OCI-LY1 (cell line): ENCODE measurements around the gene ADORA2A.

ENCODE experiments used
- H2AFZ ChIP-seq: fragments of 200-600 bp; sonication (generic), shearing (Covaris generic); 2 replicates; pipeline ENCODE4 v1.6.0; 2014; ENCODE audit warnings: antibody characterized with exemption, mild to moderate bottlenecking, low read length
- H3F3A ChIP-seq: fragments of 200-600 bp; sonication (generic), shearing (Covaris generic); 2 replicates; pipeline ENCODE4 v1.6.0; 2014; ENCODE audit warnings: mild to moderate bottlenecking, antibody characterized with exemption, low read length, moderate library complexity; ENCODE audit not compliant: insufficient read depth
- H3K27ac ChIP-seq: fragments of 200-600 bp; sonication (generic); 2 replicates; pipeline ENCODE4 v1.5.1; 2014; ENCODE audit warnings: low read length, mixed run types, mild to moderate bottlenecking, low read depth; ENCODE audit not compliant: poor library complexity, severe bottlenecking
- H3K27me3 ChIP-seq: fragments of 200-600 bp; sonication (generic); 2 replicates; pipeline ENCODE4 v1.6.0; 2014; ENCODE audit warnings: antibody characterized with exemption, mild to moderate bottlenecking, low read length, moderate library complexity; ENCODE audit not compliant: insufficient read depth
- H3K36me3 ChIP-seq: fragments of 200-600 bp; sonication (generic); 2 replicates; pipeline ENCODE4 v1.6.1; 2014; ENCODE audit warnings: mild to moderate bottlenecking, antibody characterized with exemption, low read length, moderate library complexity, mixed read lengths; ENCODE audit not compliant: insufficient read depth
- H3K4me1 ChIP-seq: fragments of 200-600 bp; sonication (generic); 2 replicates; pipeline ENCODE4 v1.5.1; 2014; ENCODE audit warnings: mild to moderate bottlenecking, low read length, moderate library complexity; ENCODE audit not compliant: insufficient read depth, severe bottlenecking
- H3K4me2 ChIP-seq: fragments of 200-600 bp; sonication (generic), shearing (Covaris generic); 2 replicates; pipeline ENCODE4 v1.6.1; 2014; ENCODE audit warnings: low read length
- H3K4me3 ChIP-seq: fragments of 200-600 bp; sonication (generic); 2 replicates; pipeline ENCODE4 v1.5.1; 2014; ENCODE audit warnings: low read length, low read depth, mild to moderate bottlenecking, mixed read lengths; ENCODE audit not compliant: poor library complexity, severe bottlenecking
- H3K79me2 ChIP-seq: fragments of 200-600 bp; shearing (Covaris generic); 2 replicates; pipeline ENCODE4 v1.6.1; 2016; ENCODE audit warnings: mixed run types, low read length, mixed read lengths; ENCODE audit not compliant: insufficient read depth
- H3K9ac ChIP-seq: fragments of 200-600 bp; sonication (generic), shearing (Covaris generic); 2 replicates; pipeline ENCODE4 v1.6.1; 2014; ENCODE audit warnings: mild to moderate bottlenecking, low read length, mixed read lengths
- H3K9me2 ChIP-seq: fragments of 200-600 bp; sonication (generic), shearing (Covaris generic); 2 replicates; pipeline ENCODE4 v1.6.1; 2014; ENCODE audit warnings: low read depth, mild to moderate bottlenecking, low read length, mixed read lengths
- H3K9me3 ChIP-seq: fragments of 200-600 bp; shearing (Covaris generic); 2 replicates; pipeline ENCODE4 v1.6.1; 2014; ENCODE audit warnings: low read length, mixed read lengths
- H4K20me1 ChIP-seq: fragments of 200-600 bp; sonication (generic), shearing (Covaris generic); 2 replicates; pipeline ENCODE4 v1.6.0; 2016; ENCODE audit warnings: mild to moderate bottlenecking, low read length; ENCODE audit not compliant: insufficient read depth
- CTCF ChIP-seq: fragments of 200-600 bp; sonication (generic), shearing (Covaris generic); IDR thresholded peaks from 2 replicates; pipeline ENCODE4 v1.5.1; 2017; ENCODE audit warnings: mild to moderate bottlenecking, antibody characterized with exemption, low read length, moderate library complexity, mixed read lengths
- EZH2 ChIP-seq: fragments of 200-600 bp; sonication (generic), shearing (Covaris generic); IDR thresholded peaks from 2 replicates; pipeline ENCODE4 v1.8.0; 2017; ENCODE audit warnings: borderline replicate concordance, mixed run types, mild to moderate bottlenecking, antibody characterized with exemption, low read length, moderate library complexity, mixed read lengths

ADORA2A gene

GRCh38 chr22:24434471-24435322 lies 7.3 kb downstream of the ADORA2A start:
- Histone ChIP-seq H3K9me3 (no peaks in the 10 kb centered on the region), H3K4me3 (peak overlapping the region; percentile 42), H3K4me1 (peaks cover 88% of the 10 kb centered on the region), H3K27me3 (no peaks in the 10 kb centered on the region), H3F3A (peaks cover 19% of the 10 kb centered on the region; the same call in 1 of the 2 replicates), H3K27ac (peak overlapping the region; percentile 99), H3K9ac (peak overlapping the region; percentile 69), H3K79me2 (no peaks in the 10 kb centered on the region), H4K20me1 (no peaks in the 10 kb centered on the region), H3K4me2 (peak overlapping the region; percentile 70), H3K9me2 (no peaks in the 10 kb centered on the region), H2AFZ (no peak overlapping the region), H3K36me3 (peaks cover 9% of the 10 kb centered on the region; the same call in 1 of the 2 replicates)
- TF ChIP-seq CTCF = no peak; the same call in 1 of the 2 replicates
- TF ChIP-seq EZH2 = no peak

GRCh38 chr22:24435323-24435645 lies 7.9 kb downstream of the ADORA2A start:
- no peaks in the 10 kb centered on the region for H3K9me3 ChIP-seq
- peaks cover 82% of the 10 kb centered on the region for H3K4me1 ChIP-seq

GRCh38 chr22:24435861-24436371 lies 8.5 kb downstream of the ADORA2A start:
- Histone ChIP-seq H3K9me3 (no peaks in the 10 kb centered on the region), H3K4me3 (no peak overlapping the region), H2AFZ (no peak overlapping the region), H3K4me1 (peaks cover 76% of the 10 kb centered on the region), H3K9me2 (no peaks in the 10 kb centered on the region), H3K4me2 (peak overlapping the region; percentile 70; the same call in 1 of the 2 replicates), H3K27ac (peak overlapping the region; percentile 99), H3F3A (peaks cover 19% of the 10 kb centered on the region; the same call in 1 of the 2 replicates), H3K27me3 (no peaks in the 10 kb centered on the region), H3K79me2 (no peaks in the 10 kb centered on the region), H3K36me3 (peaks cover 22% of the 10 kb centered on the region; the same call in 1 of the 2 replicates), H3K9ac (peak overlapping the region; percentile 29; the same call in 1 of the 2 replicates), H4K20me1 (no peaks in the 10 kb centered on the region)
- TF ChIP-seq EZH2 = no peak
- TF ChIP-seq CTCF = no peak

More at GRCh38 chr22:24435323-24435645, 7.9 kb downstream of the ADORA2A start:
- Histone ChIP-seq H3K4me3 (peak overlapping the region; percentile 42), H3K36me3 (peaks cover 15% of the 10 kb centered on the region; the same call in 1 of the 2 replicates), H2AFZ (no peak overlapping the region), H3K79me2 (no peaks in the 10 kb centered on the region), H3K9ac (peak overlapping the region; percentile 52), H3F3A (peaks cover 19% of the 10 kb centered on the region; the same call in 1 of the 2 replicates), H4K20me1 (no peaks in the 10 kb centered on the region), H3K4me2 (peak overlapping the region; percentile 70), H3K27me3 (no peaks in the 10 kb centered on the region), H3K27ac (peak overlapping the region; percentile 99), H3K9me2 (no peaks in the 10 kb centered on the region)
- no peak for TF ChIP-seq CTCF
- TF ChIP-seq EZH2 = no peak
